ENCODE measurements around the gene FAM110C.

Gene FAM110C

DNA sequence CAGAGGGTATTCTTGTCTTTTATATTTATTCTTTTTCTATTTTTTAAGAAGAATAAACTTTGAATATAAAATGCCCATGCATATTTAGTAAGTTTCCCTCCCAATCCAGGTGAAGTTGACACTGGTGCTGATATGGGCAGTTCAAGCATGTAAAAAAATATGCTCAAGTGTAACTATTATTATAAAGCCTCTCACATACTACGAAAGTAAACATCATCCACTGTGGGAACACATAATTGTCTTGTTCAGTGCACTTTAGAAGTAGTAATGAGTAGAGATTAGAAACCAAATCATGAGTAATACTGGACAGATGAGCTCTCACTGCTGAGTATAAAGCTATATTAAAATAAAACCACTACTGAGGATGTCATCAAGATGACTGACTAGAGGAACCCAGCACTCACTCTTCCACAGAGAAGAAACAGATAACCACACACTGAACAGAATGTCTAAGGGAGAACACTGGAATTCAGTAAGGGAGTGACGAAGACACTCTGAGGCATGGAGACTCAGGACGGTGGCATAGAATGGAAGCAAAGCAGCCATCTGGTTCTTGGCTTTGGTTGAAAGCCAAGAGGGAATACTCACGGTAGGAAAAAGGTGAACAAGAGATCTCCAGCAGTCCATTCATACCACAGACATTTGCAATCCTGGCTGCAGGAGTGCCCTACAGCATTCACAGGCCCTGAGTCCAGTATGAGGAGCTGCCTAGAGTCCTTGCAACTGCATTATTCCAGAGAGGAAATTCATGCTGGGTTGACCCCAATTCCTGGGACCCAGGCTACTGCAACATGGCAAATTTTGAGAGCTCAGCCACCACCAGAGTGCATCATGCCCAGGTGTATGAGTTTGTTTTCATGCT is 9.5 kb upstream of the FAM110C start:
- no peak for DNase-seq (ENCODE audit: low read depth)

GRCh38 chr2:51613-52012 is 5.3 kb upstream of the FAM110C start:
- no peak overlapping the region for H3K4me3 ChIP-seq (ENCODE audit: low read depth, low read length)

More for the DNA sequence above, 9.5 kb upstream of the FAM110C start:
- TF ChIP-seq, protein P1, sequence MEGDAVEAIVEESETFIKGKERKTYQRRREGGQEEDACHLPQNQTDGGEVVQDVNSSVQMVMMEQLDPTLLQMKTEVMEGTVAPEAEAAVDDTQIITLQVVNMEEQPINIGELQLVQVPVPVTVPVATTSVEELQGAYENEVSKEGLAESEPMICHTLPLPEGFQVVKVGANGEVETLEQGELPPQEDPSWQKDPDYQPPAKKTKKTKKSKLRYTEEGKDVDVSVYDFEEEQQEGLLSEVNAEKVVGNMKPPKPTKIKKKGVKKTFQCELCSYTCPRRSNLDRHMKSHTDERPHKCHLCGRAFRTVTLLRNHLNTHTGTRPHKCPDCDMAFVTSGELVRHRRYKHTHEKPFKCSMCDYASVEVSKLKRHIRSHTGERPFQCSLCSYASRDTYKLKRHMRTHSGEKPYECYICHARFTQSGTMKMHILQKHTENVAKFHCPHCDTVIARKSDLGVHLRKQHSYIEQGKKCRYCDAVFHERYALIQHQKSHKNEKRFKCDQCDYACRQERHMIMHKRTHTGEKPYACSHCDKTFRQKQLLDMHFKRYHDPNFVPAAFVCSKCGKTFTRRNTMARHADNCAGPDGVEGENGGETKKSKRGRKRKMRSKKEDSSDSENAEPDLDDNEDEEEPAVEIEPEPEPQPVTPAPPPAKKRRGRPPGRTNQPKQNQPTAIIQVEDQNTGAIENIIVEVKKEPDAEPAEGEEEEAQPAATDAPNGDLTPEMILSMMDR (IDR thresholded peaks at IDR 0.05; ENCODE audit: insufficient read depth, low read depth, low read length, missing control alignments): no peak
- H3K4me3 ChIP-seq (ENCODE audit: low read depth, low read length): no peak overlapping the region

DNA sequence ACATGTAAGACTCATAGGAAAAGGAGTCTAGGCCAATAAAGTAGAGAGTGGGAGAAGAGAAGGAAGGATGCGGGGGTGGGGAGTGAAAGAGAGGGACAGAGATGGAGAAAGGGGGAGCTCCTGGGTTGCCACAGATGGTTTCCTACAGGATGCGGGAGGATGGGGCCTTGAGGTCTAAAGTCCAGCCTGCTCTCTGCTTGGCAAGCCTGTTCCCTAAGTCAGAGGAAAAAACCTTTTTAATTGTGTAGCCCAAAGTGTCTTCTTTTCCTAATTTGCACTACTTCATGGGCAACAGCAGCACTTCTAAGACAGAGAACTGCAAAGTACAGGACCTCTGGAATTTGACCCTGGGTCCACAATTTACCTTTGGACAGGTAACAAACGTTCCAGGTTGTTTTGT is 1.4 kb upstream of the FAM110C start:
- no peak for DNase-seq (ENCODE audit: low read depth)
- TF ChIP-seq, protein P1 (IDR thresholded peaks at IDR 0.05; ENCODE audit: insufficient read depth, low read depth, low read length, missing control alignments): no peak
- no peak overlapping the region for H3K4me3 ChIP-seq (ENCODE audit: low read depth, low read length)

More at GRCh38 chr2:51613-52012, 5.3 kb upstream of the FAM110C start:
- no peak for DNase-seq (ENCODE audit: low read depth)
- TF ChIP-seq, protein P1 (IDR thresholded peaks at IDR 0.05; ENCODE audit: insufficient read depth, low read depth, low read length, missing control alignments): no peak

DNA sequence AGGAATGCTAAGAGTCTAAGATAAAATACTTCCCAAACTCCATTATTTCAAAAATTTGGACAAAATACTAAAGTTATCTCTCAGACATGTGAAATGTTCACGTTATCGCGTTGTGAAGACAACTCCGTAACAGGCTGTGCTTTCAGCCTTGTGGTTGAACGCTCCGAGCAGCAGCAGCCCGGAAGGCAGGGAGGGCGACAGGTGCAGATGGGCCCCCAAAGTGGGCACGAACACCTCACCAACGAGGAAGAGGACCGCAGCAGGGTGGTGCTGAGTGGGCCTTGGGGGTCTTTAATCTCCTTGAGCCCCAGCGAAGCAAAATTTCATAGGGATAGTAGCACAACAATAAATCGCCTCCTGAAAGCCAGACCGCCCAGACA is 1.0 kb upstream of the FAM110C start:
- no peak overlapping the region for H3K4me3 ChIP-seq (ENCODE audit: low read depth, low read length)
- no peak for DNase-seq (ENCODE audit: low read depth)
- TF ChIP-seq, protein P1 (IDR thresholded peaks at IDR 0.05; ENCODE audit: insufficient read depth, low read depth, low read length, missing control alignments): no peak

DNA sequence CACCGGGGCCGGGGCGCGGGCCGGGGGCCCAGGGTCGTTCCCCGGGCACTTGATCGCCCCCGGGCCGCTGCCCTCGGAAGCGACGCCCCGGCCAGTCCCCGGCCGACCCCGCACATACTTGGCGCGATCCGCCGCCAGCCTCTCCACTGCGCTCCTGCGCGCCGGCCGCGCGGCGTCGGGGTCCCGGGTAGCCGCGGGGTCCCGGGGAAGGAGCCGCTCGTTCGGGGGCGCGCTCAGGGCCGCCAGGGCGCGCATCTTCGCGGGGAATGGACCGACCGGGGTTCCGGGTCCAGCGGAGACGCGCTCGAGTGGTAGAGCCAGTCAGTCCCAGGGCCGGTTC is 204 bp downstream of the FAM110C start:
- TF ChIP-seq, protein P1 (IDR thresholded peaks at IDR 0.05; ENCODE audit: insufficient read depth, low read depth, low read length, missing control alignments): no peak
- no peak overlapping the region for H3K4me3 ChIP-seq (ENCODE audit: low read depth, low read length)
- DNase-seq (ENCODE audit: low read depth): no peak

DNA sequence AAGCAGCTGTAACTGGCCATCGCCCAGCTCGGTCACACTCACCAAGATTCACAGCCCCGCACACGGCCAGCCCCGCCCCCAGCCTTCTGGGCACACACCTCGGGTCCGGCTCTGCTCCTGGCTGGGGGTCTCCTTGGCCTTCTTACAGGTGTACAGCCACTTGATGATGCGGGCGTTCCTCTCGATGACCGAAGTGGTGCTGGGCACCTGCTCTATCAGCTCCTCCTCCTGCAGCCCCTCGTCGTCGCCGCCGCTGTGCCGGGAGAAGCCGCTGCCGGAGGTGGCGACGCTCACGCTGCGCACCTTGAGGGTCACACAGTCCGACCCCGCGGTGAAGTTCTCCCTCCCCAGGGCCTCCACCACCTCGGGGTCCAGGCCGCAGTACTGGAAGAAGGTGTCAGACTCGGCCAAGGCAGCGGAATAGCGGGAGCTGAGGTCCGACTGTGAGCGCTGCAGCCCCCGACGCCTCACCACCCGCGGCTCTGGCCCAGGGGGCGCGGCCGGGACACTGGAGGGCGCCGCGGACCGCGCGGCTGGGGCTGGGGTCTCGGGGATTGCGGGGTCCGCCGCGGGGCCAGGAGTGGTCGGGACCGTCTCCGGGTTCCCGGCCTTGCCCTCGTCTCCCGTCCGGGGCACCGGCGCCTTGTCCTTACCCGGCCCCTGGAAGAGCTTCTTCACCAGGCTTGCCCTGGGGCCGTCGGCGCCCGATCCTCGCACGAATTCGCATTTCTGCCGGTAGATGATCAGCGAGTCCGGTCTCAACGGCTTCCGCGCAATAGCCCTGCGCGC is 769 bp downstream of the FAM110C start:
- DNase-seq (ENCODE audit: low read depth): no peak
- TF ChIP-seq, protein P1 (IDR thresholded peaks at IDR 0.05; ENCODE audit: insufficient read depth, low read depth, low read length, missing control alignments): no peak
- no peak overlapping the region for H3K4me3 ChIP-seq (ENCODE audit: low read depth, low read length)
